Measurements from ENCODE around the gene ELOB.

The ELOB gene

DNA sequence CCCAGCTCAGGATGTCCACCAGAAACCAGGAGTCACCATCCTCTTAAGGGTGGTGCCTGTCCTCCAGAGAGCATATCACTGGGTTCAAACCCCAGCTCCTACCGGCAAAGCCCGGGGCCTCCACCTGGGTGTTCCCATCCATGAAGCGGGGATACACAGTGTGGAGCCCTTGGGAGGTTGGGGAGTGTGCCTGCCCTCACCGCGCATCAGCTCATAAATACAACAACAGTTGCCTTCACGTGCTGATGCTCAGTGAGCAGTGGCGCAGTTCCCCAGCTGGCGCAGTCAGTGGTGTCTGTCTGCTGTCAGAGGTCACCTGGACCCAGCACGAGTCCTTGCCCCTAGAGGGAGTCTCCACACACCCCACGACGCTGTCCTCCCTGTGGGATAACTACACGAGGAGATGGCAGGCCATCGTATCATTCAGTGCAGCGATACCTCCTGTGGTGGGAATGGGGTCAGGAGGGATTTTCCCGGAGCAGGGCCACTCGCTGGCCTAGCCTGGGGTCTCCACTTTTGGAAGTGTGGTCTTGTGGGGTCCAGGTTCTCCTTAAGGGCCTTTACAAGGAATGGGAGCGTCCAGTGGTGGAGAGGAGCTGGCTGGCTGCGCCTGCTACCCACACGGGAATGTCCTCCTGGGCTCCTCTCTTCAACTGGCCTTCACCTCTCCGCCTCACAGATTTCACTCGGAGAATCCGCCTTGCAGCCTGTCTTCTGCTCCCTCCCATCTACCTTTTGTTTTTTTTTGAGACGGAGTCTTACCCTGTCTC, 2.3 kb upstream of the ELOB start:
- Histone ChIP-seq H4K20me1 (ENCODE audit: insufficient read depth, low read length, poor library complexity, severe bottlenecking) (no peaks in the 10 kb centered on the region), H3K27me3 (ENCODE audit: insufficient read depth, low read length, poor library complexity, severe bottlenecking) (no peaks in the 10 kb centered on the region), H3K4me1 (ENCODE audit: insufficient read depth, low read length, poor library complexity, severe bottlenecking) (peaks cover 10% of the 10 kb centered on the region), H3K9me3 (ENCODE audit: insufficient read depth, low read depth, low read length) (no peaks in the 10 kb centered on the region), H3K36me3 (ENCODE audit: insufficient read depth, low read length) (no peaks in the 10 kb centered on the region), H3K4me3 (ENCODE audit: low read length, poor library complexity, severe bottlenecking) (no peak overlapping the region), H3K4me2 (ENCODE audit: low read depth, low read length, poor library complexity, severe bottlenecking) (peak overlapping the region; percentile 86), H3K9ac (ENCODE audit: low read depth, low read length, poor library complexity, severe bottlenecking) (no peak overlapping the region), H3F3A (ENCODE audit: low read depth) (no peaks in the 10 kb centered on the region), H3K79me2 (ENCODE audit: insufficient read depth, low read length) (peaks cover 28% of the 10 kb centered on the region), H2AFZ (ENCODE audit: low read length) (no peak overlapping the region), H3K9me2 (replicated peaks; ENCODE audit: low read depth, low read length) (no peaks in the 10 kb centered on the region)
- no peak for TF ChIP-seq EZH2phosphoT487 (IDR thresholded peaks at IDR 0.05; ENCODE audit: borderline replicate concordance)
- TF ChIP-seq, protein P1, sequence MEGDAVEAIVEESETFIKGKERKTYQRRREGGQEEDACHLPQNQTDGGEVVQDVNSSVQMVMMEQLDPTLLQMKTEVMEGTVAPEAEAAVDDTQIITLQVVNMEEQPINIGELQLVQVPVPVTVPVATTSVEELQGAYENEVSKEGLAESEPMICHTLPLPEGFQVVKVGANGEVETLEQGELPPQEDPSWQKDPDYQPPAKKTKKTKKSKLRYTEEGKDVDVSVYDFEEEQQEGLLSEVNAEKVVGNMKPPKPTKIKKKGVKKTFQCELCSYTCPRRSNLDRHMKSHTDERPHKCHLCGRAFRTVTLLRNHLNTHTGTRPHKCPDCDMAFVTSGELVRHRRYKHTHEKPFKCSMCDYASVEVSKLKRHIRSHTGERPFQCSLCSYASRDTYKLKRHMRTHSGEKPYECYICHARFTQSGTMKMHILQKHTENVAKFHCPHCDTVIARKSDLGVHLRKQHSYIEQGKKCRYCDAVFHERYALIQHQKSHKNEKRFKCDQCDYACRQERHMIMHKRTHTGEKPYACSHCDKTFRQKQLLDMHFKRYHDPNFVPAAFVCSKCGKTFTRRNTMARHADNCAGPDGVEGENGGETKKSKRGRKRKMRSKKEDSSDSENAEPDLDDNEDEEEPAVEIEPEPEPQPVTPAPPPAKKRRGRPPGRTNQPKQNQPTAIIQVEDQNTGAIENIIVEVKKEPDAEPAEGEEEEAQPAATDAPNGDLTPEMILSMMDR (conservative IDR thresholded peaks at IDR 0.05; ENCODE audit: low read length), result no peak

DNA sequence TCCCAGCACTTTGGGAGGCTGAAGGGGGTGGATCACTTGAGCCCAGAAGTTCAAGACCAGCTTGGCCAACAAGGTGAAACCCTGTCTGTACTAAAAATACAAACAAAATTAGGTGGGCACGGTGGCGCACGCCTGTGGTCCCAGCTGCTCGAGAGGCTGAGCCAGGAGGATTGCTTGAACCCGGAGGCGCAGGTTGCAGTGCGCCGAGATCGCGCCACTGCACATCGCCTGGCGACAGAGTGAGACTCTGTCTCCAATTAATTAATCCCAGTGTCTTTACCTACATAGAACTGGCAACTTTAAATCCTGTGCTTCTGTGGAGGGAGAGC, 1.5 kb upstream of the ELOB start:
- Histone ChIP-seq H3K9ac (ENCODE audit: low read depth, low read length, poor library complexity, severe bottlenecking) (peak overlapping the region; percentile 98), H4K20me1 (ENCODE audit: insufficient read depth, low read length, poor library complexity, severe bottlenecking) (no peaks in the 10 kb centered on the region), H3K79me2 (ENCODE audit: insufficient read depth, low read length) (peaks cover 28% of the 10 kb centered on the region), H3F3A (ENCODE audit: low read depth) (no peaks in the 10 kb centered on the region), H3K4me2 (ENCODE audit: low read depth, low read length, poor library complexity, severe bottlenecking) (peak overlapping the region; percentile 86), H3K4me1 (ENCODE audit: insufficient read depth, low read length, poor library complexity, severe bottlenecking) (peaks cover 10% of the 10 kb centered on the region), H3K36me3 (ENCODE audit: insufficient read depth, low read length) (no peaks in the 10 kb centered on the region; the same call in 1 of the 2 replicates), H3K4me3 (ENCODE audit: low read length, poor library complexity, severe bottlenecking) (peak overlapping the region; percentile 93), H2AFZ (ENCODE audit: low read length) (no peak overlapping the region), H3K9me2 (replicated peaks; ENCODE audit: low read depth, low read length) (no peaks in the 10 kb centered on the region), H3K9me3 (ENCODE audit: insufficient read depth, low read depth, low read length) (no peaks in the 10 kb centered on the region), H3K27me3 (ENCODE audit: insufficient read depth, low read length, poor library complexity, severe bottlenecking) (no peaks in the 10 kb centered on the region)
- TF ChIP-seq, protein P1 (conservative IDR thresholded peaks at IDR 0.05; ENCODE audit: low read length), result no peak
- TF ChIP-seq EZH2phosphoT487 (IDR thresholded peaks at IDR 0.05; ENCODE audit: borderline replicate concordance), result no peak

DNA sequence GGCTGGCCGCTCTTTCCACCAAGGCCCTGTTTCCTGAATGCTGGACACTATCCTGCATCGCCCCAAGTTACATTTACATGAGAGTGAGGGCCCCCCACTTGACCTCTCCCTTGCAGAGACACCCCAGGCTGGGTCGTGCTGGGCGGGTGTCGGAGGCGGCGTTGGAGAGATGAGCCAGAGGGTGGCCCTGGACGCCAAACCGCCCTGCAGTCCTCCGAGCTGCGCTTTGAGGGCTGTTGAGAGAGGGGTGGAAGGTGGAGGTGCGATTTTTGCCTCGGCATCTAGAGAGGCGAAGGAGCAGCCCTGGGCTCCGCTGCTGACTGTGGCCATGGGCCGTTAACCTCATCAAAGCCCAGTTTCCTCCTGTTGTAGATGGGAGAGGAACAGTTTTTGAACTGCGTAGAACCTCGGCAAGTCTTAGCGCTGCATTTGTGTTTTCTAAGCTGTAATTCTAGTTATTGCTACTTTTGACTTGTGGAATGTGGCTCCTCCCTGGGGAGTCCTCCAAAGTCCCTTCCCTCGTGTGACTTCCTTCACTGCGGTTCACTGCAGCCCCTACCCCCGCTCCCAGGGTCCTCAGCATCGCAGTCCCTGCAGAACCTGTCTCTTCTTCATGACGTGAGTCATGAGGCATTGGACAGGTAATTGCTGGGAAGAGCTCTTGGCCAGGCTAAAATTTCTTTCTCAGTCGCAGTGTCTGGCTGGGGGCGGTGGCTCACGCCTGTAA, 986 bp upstream of the ELOB start:
- no peaks in the 10 kb centered on the region for H3F3A ChIP-seq (ENCODE audit: low read depth)
- peaks cover 10% of the 10 kb centered on the region for H3K4me1 ChIP-seq (ENCODE audit: insufficient read depth, low read length, poor library complexity, severe bottlenecking)
- H2AFZ ChIP-seq (ENCODE audit: low read length), result no peak overlapping the region
- peaks cover 4% of the 10 kb centered on the region; the same call in 1 of the 2 replicates for H3K36me3 ChIP-seq (ENCODE audit: insufficient read depth, low read length)
- TF ChIP-seq EZH2phosphoT487 (IDR thresholded peaks at IDR 0.05; ENCODE audit: borderline replicate concordance), result no peak
- TF ChIP-seq, protein P1 (conservative IDR thresholded peaks at IDR 0.05; ENCODE audit: low read length), result no peak
- no peaks in the 10 kb centered on the region for H3K9me2 ChIP-seq (replicated peaks; ENCODE audit: low read depth, low read length)
- H3K9me3 ChIP-seq (ENCODE audit: insufficient read depth, low read depth, low read length), result no peaks in the 10 kb centered on the region
- no peaks in the 10 kb centered on the region for H3K27me3 ChIP-seq (ENCODE audit: insufficient read depth, low read length, poor library complexity, severe bottlenecking)
- peaks cover 28% of the 10 kb centered on the region for H3K79me2 ChIP-seq (ENCODE audit: insufficient read depth, low read length)
- peak overlapping the region; percentile 93 for H3K4me3 ChIP-seq (ENCODE audit: low read length, poor library complexity, severe bottlenecking)
- H4K20me1 ChIP-seq (ENCODE audit: insufficient read depth, low read length, poor library complexity, severe bottlenecking), result no peaks in the 10 kb centered on the region
- H3K9ac ChIP-seq (ENCODE audit: low read depth, low read length, poor library complexity, severe bottlenecking), result peak overlapping the region; percentile 98
- H3K4me2 ChIP-seq (ENCODE audit: low read depth, low read length, poor library complexity, severe bottlenecking), result peak overlapping the region; percentile 86
